HG02938 (cell line): Measurements from ENCODE around the gene SOCS3.

Source experiments
- ATAC-seq: cut with Tn5 transposase; IDR thresholded peaks from one replicate; pipeline ENCODE4 v1.9.1; 2021; ENCODE audit warnings: mild to moderate bottlenecking, moderate library complexity; ENCODE audit not compliant: unreplicated experiment

Gene SOCS3

DNA sequence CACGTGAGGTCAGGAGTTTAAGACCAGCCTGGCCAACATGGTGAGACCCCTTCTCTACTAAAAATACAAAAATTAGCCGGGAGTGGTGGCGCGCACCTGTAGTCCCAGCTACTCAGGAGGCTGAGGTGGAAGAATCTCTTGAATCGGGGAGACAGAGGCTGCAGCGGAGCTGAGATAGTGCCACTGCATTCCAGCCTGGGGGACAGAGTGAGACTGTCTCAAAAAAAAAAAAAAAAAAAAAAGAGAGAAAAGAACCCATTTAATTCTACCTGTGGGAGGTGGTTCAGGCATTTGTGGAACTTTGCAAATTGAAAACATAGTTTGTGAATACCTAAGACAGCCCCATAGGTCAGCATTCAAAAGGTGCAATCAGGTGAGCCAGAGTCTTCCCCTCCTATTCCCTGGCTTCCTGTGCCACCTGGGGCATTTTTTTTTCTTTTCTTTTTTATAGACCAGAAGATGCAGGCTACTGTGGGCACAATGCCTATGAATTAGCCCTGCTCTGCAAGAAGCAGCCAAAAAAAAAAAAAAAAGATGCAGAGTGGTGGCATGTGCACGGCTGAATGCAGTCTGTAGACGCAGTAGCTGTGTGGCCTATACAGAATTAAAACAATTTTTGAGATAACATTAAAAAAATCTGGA lies 9.1 kb upstream of the SOCS3 start:
- ATAC-seq, result no peak

DNA sequence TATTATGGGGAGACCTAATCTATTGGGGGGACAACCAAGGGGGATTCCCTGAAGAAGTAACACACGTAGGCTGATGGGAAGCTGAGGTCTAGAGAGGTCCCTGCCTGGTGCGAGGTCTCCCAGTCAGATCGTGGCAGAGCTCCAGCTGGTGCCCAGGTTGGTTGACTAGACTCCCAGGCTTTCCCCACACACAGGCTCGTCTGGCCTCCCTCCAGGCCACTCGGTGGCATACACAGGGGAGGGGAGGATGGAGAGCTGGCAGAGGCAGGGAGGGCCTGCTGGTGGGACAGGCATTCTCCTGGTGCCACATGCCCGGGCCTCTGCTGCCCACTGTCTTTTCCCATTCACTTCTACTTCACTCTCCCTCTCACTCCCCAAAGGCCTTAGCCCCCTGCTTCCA lies 8.5 kb upstream of the SOCS3 start:
- no peak for ATAC-seq

DNA sequence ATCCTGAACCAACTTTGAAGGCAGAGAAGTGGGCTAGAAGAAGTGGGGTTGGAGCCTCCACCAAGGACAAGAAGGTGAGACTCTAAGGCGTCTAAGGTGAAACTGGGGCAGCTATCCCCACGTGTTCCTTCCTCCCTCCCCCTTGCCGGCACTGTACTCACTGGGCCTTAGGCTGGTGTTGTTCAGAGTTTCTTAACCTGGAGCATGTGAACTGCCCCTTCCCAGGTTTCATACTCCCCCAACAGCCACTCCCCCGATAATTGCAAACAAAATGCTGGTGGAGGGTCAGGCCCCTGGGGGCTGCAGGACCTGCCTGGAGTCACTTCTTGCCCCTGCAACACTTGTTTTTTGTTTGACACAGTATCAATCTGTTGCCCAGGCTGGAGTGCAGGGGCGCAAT lies 7.3 kb upstream of the SOCS3 start:
- ATAC-seq, result no peak

DNA sequence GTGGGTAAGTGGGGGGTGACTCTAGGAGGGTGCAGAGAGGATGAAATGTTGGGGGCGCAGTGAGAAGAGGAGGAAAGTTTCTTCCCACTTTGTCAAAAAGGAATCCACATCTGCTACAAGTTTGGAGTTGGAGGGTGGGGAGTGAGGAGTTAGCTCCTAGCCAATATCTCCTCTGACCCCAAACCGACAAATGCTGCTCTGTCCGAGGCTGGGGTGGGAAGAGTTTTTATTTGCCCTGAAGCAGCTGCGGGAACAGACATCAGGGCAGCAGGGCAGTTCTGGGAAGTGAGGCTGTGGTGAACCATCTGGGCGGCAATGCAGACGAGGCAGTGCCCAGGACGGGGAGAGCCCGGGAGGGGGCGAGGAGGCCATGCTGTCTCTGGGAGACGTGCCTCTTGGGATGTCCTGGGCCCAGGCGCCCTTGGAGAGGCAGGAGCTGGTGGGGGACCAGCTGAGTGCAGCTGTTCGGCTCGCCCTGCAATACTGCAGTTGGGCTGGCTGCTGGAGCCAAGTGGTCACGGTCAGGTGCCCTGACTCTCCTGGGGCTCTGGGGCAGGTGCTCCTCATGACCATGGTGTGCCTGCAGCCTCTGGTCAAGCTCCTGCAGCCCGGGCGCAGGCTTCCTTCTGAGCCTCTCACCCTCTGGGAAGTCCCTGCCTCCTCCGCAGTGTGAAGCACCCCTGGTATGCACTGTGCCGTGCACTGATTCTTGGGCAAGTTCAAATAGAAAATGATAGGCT lies 6.4 kb upstream of the SOCS3 start:
- ATAC-seq, result no peak

DNA sequence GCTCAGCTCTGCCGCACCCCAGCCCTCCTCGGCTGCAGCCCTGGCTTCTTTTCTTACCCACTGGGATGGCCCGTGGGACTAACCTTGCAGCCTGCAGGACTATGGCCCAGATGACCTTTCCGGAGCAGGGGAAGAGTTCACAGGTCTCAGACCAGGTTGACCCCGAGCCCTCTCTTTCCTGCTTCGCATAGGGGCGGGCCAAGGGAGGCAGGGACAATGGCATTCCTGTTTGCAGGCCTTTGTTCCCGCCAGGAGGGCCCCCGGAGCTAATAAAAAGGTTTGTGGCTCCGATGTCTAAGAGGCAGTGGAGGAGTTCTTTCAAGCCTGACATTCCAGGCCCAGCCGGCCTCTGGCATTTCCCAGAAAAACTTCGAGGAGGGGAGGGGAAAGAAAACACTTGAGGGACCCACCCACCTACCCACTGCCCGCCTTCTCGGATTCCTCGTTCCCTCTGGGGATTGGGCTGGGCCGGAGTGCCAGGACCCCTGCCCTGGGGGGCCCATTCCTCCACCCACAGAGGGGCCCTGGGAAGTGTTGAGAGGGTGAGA lies 5.8 kb upstream of the SOCS3 start:
- no peak for ATAC-seq

DNA sequence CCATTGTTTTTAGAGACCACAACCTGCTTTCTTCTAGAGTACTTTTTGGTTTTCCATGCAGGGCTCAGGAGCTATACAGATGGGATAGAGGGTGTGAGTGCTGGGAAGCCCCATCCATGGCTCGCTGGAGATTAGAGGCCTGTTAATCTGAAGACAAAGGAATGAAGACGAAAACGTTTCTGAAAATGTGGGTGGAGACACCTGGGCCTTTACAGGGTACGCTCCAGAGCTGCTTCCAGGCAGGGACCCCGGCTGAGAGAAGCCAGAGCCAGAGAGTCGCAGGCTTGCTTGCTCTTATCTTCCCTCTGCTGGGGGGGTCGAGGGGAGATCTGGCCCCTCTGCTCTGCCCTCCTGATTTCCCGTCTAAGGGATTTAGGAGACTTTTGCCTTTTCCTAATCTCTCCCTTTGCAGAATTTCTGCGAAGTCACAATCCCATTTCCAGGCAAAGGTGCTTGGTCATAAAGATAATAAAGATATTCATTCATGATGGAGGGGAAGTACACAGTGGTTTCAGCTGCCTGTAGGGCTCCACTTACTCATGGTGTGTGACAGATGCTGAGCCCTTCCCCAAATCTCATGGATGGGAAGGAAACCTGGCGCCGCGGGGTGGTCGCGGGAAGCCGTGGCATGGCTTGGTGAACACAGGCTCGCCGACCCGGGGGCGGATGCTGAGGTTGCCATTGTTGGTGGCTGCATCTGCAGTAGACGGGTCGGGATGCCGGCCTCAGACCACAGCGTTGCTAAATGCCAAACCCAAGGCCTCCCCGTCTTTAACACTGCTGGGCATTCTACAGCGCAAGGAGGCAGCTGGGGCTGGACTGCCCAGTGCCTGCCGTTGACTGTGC lies 4.8 kb upstream of the SOCS3 start:
- ATAC-seq, result no peak

DNA sequence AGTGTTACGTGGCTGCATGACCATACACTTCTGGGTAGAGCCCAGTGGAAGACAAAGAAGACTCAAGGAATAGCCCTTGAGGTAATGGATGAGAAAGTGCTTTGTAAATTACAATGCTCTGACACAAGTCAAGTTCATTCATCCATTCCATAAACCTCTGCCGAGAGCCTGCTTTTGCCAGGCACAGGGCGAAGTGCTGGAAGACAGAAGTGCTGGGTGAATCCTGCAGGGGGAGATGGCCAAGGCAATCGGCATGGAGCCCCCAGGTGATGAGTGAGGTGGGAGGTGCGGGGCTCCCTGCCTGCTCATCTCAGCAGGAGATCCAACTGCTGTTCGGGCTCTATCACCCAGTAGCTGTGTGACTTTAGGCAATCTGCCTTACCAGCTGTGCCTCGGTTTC lies 2.8 kb upstream of the SOCS3 start:
- ATAC-seq, result no peak

DNA sequence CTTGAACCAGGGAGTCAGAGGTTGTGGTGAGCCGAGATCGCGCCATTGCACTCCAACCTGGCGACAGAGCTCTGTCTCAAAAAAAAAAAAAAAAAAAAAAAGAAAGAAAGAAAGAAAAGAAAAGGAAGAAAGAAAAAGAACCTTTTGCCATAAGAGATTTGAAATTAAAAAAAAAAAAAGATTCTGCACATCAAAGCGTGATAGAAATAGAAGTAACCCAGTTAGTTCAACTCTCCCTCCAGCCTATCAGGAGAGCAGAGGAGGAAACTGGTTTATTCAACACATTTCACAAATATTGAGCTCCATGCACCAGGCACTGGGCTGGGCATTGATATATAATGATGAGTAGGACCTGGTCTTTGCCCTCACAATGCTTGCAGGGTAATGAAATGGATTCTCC lies 2.4 kb upstream of the SOCS3 start:
- no peak for ATAC-seq

DNA sequence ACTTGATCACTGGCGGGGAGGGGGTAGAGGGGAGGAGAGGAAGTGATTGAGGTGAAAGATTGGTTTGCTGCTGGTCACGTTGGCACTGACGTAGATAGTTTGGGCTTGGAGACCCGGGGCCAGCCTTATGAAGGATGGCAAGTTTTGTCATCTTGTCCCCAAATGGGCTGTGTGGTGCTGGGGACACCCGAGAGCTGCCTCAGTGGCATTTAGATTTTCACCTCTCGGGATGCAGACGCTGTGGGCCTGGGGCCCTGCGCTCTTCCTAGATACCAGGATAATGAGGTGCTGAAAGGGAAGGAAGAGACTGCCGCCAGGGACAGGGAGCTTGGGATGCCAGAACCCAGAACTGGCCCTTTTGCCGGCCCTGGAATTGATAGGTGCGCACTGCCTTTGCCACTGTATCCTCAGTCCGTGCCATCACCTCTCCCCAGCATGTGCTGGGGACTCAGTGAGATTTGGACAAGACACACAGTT lies 1.4 kb upstream of the SOCS3 start:
- no peak for ATAC-seq

DNA sequence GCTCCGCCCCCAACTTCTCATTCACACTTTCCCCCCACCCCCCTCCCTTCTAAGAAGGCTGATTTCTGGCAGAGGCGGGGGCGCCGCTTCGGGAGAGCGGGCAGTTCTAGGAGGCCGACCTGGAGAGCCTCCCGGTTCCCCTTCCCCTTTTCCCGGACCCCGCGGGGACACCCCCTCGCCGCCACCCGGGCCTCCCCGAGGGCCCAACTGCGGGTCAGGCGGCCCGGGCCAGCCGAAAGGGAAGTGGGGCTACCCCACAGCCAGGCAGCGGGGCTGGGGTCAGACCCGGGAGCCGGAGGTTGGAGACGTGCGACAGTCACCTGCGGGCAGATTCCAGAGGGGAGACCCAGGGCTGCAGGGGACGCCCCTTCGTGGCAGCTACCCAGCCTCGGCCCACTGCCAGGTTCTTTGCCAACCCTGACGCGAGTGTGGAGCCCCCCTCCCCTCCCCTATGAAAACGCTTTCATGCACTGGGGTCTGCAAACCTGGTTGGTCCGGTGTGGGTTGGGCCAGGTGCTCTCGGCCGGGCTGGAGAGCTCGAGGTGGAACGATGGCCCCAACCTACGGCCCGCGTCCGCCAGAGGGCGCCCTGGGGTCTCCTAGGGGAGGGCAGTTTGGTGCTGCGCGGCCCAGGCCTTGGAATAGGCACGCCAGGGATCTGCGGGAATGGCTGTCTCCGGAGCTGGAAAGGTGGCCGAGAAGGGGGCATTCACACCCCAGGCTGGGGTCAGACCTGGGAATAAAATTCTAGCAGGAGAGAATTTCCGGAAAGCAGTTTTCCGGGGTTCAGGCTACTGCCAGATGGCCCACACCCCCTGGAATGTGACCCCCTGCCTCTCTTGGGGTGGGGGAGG lies 721 bp upstream of the SOCS3 start:
- ATAC-seq, result peak; percentile 11

DNA sequence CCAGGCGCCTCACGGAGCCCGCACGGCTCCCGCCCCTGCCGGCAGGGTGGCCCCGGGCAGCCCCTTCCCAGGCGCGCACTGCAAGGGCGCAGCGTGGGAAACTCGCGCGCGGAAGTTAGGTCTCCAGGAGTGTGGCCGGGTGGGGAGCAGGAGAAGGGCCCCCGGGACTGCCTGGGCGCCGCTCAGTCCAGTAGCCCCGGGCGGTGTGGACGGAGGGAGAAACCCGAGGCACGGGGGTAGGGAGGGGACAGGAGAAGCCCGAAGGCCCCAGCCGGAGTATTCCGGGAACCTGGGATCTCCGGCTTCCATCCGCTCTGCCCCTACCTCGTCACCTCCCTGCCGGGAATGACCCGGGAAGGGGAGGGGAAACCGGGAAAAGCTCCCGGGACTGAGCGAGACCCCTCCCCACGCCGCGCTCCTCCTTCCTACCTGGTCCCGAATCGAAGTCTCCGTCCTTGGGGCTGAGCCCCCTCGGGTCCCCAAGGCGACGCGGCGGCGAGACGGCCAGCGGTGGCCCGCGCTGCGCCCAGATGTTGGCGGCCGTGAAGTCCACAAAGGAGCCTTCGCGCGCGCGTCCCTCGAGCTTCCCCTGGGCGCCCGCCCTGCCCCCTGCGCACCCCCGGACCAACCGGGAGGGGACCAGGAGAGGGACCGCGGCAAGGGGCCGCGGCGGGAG lies 418 bp downstream of the SOCS3 start:
- ATAC-seq, result peak; percentile 4

DNA sequence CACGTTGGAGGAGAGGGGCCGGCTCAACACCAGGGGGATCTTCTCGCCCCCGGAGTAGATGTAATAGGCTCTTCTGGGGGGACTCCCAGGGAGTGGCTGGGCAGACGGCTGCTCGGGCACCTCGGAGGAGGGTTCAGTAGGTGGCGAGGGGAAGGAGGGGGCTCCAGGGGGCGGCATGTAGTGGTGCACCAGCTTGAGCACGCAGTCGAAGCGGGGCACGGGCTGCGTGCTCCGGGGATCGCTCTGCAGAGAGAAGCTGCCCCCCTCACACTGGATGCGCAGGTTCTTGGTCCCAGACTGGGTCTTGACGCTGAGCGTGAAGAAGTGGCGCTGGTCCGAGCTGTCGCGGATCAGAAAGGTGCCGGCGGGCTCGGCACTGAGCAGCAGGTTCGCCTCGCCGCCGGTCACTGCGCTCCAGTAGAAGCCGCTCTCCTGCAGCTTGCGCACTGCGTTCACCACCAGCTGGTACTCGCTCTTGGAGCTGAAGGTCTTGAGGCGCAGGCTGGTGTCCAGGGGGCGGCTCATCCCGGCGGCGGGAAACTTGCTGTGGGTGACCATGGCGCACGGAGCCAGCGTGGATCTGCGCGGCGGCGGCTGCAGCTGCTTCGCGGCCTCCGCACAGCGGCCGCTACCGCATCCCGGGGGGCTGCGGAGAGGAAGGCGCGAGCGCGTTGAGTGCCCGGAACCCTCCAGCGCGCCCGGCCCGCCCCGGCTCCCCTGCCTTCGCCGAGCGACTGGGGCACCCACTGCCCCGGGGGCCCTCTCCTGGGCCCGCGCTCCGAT lies 1.1 kb downstream of the SOCS3 start:
- no peak for ATAC-seq

DNA sequence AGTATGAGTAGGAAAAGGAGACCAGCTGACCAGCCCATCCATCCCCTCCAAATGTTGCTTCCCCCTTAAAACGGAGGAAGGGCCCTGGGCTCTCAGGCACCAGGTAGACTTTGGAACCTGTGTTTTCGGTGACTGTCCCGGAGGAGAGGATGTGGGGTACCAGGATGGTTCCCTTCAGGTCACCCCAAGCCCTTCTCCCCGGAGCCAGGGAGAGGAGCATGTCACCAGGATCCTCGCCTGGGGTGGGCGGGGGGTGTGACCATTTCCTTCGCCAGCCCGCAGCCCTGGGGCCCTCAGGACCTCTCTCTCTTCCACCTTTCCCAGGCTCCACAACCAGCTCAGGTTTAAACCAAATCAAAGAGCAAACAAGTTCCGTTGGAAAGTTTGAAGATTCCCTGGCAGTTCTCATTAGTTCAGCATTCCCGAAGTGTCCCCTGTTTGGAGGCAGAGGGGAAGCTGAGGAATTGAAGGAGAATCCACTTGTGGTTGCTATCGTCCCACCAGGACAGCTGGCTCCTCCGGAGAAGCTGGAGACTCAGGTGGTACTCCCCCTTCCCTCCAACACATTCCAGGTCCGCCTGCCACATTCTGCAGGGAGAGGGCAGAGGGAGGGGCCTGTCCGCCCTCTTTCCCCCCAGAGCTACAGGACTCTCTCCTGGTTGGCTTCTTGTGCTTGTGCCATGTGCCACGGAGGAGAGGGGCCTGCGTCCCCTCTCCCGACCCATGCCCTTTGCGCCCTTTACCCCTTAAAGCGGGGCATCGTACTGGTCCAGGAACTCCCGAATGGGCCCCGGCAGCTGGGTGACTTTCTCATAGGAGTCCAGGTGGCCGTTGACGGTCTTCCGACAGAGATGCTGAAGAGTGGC lies 2.0 kb downstream of the SOCS3 start:
- no peak for ATAC-seq

DNA sequence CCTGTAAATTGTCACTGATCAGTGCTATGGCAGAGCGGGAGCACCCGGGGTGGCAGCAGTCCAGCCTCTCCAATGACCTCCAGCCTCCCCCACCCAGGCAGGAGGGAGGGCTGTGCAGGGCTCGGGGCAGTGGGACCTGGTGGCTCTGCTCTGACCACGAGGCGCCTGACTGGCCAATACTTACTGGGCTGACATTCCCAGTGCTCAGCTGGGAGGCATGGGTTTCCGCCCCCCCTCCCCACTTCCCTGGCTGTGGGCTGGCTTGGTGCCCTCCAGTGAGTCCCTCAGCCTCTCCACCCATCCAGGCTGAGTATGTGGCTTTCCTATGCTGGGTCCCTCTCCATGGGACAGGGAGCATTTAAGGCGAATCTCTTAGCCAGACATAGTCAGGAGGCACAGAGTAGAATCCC lies 2.7 kb downstream of the SOCS3 start:
- ATAC-seq, result no peak

DNA sequence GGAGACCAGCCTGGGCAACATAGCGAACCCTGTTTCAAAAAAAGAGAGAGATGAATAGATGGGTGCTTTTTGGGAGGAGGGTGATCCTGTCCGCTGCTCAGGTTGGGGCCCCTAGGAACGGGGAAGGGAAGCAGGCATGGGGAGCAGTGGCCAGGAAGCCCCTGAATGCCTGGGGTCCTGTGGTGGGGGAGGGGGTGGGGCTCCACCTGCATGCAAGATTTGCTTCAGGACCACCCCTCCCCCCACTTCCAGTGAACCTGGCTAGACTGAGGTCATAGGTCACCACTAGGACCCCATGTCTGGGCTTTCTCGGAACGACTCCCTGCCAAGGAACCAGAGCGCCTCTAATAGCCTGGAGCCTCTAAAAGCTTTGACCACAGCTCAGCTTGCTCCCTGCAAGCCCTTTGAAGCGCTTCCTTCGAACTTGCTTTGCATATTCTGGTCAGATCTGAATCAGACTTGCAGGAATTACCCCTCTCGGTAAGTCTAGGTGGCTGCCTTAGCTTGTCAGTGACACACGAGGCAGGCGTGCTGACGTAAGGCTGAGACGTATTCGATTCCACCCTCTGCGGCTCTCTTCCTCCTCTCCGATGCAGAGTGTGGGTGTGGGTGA lies 3.7 kb downstream of the SOCS3 start:
- ATAC-seq, result peak; percentile 57

DNA sequence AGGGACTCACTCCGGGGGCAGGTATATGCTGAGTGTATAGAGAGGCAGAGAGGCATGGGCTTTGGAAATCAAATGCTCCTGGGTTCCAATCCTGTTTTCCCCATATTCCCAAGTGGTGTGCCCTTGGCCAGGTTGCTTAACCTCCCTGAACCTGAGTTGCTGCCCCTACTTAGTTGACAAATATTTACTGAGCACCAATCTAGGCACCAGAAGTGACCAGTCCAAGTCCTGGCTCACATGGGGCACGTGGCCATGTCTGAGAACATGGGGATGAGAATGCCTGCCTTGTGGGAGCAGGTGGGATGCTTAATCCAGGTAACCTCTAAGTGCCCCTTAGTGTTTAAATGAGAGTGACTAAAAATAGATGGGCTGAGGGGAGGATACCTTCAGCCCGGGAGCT lies 4.2 kb downstream of the SOCS3 start:
- no peak for ATAC-seq

DNA sequence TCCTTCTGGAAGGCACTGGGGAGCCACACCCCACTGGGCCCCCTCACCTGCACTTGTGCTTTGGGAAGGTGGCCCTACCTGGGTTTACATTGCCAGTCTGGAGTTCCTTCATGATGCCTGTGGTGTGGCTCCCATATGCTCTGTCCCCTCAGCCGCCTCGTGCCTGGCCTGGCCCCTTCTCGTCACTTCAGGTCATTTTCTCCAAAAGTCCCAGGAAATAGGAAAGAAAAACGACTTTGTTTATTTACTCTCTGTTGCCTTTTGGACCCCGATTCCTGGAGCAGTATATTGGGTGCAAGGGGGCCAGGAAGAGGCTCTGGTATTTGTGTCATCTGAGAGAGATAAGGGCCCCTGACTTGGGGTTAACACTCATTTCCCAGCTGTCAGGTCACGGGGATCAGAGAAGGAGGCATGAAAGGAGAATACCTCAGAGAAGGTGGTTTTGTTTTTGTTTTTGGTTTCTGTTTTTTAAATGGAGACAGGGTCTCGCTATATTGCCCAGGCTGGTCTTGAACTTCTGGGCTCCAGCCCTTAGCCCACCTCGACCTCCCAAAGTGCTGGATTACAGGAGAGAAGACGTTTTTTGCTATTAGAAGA lies 4.7 kb downstream of the SOCS3 start:
- ATAC-seq, result no peak
